Ureter (tissue), 1 donor: Measurements from ENCODE around the gene ARMC9. TPM values are rescaled to one million over a fixed set of nuclear protein-coding genes. Genes with fewer than 3 reads are reported as not detected.
A peak's percentile ranks its signal among the peaks of the same experiment; 100 is the strongest.
"Not testable (repeated sequence)": the region's sequence is repeated elsewhere in the genome, so short reads cannot be mapped to it uniquely, and the experiment has no call there.

Source experiments
- DNase-seq: peaks from one replicate; pipeline ENCODE4 v3.0.0-alpha.2; 2020; ENCODE audit warnings: low spot score
- total RNA-seq: library from RNA; stranded (reverse); gene quantifications from one replicate; pipeline ENCODE4 v1.2.4, GENCODE V29; 2023
- donor health status: DM: yes; HTN: yes; CAD: no.

The ARMC9 gene
- total RNA-seq, 1 donor from 2014 or later = 16.0 TPM

GRCh38 chr2:231397011-231397927 lies 198.8 kb downstream of the ARMC9 start:
- DNase-seq = no peak

DNA sequence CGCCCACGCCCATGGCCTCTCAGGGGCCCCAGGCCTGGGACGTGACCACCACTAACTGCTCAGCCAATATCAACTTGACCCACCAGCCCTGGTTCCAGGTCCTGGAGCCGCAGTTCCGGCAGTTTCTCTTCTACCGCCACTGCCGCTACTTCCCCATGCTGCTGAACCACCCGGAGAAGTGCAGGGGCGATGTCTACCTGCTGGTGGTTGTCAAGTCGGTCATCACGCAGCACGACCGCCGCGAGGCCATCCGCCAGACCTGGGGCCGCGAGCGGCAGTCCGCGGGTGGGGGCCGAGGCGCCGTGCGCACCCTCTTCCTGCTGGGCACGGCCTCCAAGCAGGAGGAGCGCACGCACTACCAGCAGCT lies 199.5 kb downstream of the ARMC9 start:
- DNase-seq = no peak

DNA sequence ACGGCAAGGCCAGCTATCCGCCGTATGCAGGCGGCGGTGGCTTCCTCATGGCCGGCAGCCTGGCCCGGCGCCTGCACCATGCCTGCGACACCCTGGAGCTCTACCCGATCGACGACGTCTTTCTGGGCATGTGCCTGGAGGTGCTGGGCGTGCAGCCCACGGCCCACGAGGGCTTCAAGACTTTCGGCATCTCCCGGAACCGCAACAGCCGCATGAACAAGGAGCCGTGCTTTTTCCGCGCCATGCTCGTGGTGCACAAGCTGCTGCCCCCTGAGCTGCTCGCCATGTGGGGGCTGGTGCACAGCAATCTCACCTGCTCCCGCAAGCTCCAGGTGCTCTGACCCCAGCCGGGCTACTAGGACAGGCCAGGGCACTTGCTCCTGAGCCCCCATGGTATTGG lies 200.2 kb downstream of the ARMC9 start:
- DNase-seq = no peak

DNA sequence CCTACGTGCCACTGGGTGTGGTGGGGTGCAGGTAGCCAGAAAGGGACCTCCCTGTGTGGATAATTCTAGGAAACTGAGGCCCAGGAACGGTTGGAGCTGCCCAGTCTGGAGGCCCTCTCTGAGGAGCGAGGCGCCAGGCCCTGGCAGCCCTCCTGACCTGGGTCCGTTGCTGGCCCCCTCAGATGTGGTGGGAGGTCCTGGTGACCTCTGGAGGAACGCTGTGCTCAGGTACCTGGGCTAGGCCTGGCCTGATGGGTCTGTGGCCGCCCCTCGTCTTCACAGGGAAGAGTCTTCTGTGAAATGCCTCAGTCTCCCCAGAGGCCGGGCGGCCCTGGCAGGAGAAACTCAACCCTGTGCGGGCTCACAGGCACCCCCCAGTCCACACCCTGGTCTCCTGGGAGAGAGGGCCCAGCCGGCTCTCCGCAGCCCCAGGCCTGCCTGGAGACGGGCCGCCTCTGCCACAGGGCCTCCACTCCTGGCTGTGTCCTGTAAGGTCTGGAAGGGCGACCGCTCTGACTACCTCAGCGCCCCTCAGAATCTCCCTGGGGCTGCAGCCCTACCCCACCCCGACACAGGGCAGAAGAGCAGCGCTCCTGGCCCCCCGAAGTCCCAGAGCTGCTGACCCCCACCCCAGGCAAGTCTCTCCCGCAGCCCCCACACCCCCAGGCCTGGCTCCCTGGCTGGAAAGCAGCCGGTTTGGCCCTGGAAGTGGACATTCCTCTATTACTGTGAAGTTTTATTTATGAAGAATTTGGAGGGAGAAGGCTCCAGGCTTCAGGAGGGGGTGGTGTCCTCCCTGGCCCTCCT lies 200.8 kb downstream of the ARMC9 start:
- no peak for DNase-seq

DNA sequence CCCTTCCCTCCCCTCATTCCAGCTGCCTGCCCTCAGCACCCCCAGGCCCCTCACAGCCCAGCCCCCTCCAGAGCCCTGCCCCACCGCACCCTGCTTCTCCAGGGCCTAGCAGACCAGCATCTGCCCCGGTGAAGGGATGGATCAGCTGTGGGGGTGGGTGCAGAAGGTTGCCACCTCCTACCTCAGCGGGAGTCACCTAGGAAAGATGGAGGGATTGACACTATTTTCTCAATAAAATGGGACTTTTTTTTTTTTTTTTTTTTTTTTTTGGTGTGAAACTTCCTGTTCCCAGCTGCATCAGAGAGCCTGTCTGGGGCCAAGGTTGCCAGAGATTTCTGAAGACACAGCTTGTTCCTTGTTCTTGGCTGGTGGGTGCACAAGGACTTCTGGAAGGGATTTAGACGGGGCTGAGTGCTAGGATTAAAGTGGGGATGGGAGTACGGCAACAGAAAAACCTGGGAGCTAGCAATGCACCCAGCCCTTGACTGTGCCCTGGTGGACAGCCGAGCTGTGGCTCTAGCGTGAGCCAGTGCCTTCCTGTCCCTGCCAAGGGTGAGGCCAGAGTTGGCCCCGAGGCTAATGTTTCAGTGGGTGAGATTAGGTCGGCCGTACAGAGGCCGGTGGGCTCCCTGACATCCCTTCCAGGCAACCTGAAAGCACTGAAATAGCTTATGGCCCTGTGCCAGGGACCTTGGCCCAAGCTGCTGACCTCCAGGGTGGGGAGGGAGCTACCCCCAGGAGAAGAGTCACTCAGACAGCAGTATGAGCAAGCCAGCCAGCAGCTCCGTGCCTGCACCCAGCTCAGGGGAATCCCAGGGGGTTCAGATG lies 201.6 kb downstream of the ARMC9 start:
- DNase-seq = no peak

- DNase-seq = not testable (repeated sequence)
Measured at GRCh38 chr2:231400681-231401080, 202.2 kb downstream of the ARMC9 start.

DNA sequence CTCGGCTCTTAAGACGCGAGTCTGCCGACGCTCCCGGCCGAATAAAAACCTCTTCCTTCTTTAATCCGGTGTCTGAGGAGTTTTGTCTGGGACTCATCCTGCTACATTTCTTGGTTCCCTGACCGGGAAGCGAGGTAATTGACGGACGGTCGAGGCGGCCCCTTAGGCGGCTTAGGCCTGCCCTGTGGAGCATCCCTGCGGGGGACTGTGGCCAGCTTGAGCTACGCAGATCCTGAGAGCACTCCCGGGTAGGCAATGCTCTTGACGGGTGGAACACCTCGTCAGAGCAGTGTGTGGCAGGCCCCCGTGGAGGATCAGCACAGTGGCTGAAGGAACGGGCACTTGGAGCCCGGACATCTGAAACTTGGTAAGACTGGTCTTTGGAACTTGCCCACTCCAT lies 202.7 kb downstream of the ARMC9 start:
- DNase-seq = not testable (repeated sequence)

DNA sequence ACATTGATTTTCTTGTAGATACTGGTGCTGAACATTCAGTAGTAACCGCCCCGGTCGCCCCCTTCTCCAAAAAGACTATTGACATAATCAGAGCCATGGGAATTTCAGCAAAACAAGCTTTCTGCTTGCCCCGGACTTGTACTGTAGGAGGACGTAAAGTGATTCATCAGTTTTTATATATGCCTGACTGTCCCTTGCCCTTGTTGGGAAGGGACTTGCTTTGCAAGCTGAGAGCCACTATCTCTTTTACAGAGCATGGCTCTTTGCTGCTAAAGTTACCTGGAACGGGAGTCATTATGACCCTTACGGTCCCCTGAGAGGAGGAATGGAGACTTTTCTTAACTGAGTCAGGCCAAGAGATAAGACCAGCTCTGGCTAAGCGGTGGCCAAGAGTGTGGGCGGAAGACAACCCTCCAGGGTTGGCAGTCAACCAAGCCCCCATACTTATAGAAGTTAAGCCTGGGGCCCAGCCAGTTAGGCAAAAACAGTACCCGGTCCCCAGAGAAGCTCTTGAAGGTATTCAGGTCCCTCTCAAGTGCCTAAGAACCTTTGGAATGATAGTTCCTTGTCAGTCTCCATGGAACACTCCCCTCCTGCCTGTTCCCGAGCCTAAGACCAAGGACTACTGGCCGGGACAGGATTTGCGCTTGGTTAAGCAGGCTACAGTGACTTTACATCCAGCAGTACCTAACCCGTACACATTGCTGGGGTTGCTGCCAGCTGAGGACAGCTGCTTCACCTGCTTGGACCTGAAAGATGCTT lies 205.2 kb downstream of the ARMC9 start:
- not testable (repeated sequence) for DNase-seq

DNA sequence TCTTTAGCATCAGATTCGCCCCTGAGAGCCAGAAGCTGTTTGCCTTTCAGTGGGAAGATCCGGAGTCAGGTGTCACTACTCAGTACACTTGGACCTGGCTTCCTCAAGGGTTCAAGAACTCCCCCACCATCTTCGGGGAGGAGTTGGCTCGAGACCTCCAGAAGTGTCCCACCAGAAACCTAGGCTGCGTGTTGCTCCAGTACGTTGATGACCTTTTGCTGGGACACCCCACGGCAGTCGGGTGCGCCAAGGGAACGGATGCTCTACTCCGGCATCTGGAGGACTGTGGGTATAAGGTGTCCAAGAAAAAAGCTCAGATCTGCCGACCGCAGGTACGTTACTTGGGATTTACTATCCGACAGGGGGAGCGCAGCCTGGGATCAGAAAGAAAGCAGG lies 205.8 kb downstream of the ARMC9 start:
- not testable (repeated sequence) for DNase-seq

DNA sequence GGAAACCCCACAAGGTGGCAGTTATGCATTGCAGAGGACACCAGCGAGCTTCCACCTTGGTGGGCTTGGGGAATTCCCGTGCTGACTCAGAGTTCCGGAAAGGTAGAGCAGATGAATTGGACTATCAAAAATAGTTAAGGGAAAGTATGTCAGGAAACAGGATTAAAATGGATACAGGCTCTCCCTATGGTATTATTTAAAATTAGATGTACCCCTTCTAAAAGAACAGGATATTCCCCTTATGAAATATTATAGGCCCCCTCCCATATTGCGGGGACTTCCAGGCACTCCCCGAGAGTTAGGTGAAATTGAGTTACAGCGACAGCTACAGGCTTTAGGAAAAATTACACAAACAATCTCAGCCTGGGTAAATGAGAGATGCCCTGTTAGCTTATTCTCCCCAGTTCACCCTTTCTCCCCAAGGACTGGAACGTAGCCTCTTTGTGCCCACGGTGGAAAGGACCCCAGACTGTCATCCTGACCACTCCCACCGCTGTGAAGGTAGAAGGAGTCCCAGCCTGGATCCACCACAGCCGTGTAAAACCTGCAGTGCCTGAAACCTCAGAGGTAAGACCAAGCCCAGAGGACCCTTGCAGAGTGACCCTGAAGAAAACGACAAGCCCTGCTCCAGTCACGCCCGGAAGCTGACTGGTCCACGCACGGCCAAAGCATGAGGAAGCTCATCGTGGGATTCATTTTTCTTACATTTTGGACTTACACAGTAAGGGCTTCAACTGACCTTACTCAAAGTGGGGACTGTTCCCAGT lies 207.4 kb downstream of the ARMC9 start:
- not testable (repeated sequence) for DNase-seq

- not testable (repeated sequence) for DNase-seq
Measured at GRCh38 chr2:231407686-231408085, 209.3 kb downstream of the ARMC9 start.

DNA sequence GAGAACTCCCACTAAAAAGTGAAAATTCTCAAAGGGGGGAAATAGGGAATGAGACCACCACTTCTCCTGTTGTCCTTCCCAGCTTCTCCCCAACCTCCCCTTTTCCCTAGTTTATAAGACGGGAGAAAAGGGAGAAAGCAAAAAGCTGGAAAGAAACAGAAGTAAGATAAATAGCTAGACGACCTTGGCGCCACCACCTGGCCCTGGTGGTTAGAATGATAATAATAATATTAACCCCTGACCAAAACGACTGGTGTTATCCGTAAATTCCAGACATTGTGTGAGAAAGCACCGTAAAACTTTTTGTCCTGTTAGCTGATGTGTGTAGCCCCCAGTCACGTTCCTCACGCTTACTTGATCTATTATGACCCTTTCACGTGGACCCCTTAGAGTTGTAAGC lies 209.9 kb downstream of the ARMC9 start:
- not testable (repeated sequence) for DNase-seq

GRCh38 chr2:231409776-231410175 lies 211.3 kb downstream of the ARMC9 start:
- DNase-seq = no peak

DNA sequence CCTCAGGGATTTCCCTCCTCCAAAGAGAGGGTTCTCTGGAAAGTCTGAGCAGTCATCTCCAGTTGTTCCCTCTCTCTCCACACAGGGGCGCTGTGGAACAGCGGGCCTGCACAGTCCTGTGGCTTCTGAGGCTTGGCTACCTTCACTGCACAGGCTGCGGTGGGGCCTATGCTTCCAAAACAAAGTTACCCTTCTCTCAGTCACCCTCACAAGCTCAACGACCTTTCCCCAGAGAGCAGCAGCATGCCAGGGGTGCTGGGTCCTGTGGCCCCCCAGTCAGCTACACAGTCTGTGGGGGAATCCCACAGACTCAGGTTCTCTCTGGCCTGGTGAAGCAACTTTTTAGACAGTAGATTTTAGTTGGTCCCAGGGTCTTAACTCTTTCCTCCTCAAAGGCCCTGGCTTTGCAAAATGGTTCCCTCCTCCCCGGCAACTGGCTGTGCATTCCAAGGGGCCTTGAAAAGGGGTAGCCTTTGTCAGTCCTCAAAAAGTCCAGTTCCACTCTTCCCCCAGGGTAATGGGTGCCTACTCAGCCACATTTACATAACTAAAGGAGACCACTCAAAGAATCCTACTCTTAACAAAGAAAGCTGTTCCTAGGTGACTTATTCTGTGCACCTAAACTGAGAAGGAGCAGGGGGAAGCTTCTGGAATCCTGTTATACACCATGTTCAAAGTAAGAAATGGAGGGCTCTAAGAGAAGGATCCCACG lies 212.0 kb downstream of the ARMC9 start:
- DNase-seq = no peak

DNA sequence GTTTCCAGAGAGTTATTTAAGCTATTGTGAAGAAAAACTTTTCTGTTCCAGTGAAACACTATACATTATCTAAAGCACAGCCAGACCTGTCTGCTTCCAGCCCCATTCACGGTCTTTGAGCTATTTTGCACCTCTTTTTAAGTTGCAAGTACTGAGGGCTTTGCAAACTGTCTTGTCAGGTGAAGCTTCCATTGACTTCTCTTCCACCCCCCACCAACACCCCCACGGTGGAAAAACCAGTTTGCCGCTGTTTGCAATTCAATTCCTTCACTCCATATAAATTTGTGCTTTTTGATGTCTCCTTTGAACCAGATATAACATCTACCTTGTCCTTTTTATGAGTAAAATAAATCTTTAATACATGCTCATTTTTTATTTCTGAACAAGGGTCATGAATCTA lies 212.8 kb downstream of the ARMC9 start:
- DNase-seq = no peak

DNA sequence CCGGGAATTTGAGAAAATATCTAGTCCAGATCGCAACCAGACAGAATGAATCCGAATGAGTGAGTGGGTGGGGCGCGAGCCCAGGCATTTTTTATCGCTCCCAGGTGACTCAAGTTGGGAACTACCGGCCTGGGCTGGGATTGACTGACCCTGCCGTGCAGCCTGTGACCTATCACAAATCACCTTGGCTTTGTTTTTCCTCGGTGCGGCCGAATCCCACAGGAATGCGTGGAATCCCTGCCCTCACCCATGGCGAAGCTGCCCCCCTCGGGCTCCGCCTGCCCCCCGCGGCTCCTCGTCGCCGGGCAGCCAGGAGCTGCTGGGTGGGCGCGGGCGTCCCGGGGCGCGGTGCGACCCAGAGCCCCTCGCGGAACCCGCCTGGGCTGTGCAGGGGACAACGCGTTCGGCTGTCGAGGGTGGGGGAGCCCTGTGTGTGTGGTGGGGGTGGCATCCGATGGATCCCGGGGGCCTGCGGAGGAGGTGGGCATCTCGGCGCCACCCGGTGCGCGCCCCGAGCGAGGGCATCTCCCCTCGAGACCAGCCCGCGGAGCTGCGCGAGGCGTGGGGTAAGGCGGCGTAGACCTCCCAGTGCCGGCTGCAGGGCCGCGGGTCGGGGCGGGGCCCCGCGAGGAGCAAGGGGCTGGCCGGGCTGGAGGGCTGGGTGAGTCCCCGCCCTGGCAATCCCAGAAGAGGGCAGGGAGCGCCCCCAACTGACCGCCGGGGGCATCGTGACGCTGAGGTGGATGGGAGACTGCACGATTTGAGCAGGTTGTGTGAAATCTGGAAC lies 213.6 kb downstream of the ARMC9 start:
- peak; percentile 86 for DNase-seq

DNA sequence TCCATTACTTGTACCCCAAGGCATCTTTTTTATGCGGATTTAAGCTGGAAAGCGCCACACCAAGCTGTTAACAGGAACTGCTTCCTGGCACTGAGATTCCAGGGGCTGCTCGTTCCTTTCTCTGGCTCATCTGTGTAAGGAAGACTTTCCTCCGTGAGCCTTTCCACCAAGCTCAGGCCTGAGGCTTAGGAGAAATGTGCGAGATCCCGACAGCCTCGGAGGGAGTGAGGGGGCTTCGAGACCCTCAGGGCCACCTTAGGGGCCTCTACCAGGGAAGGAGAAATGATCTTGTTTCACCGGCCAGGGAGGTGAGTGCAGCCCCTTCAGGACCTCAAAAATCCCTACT lies 214.2 kb downstream of the ARMC9 start:
- no peak for DNase-seq

GRCh38 chr2:231413456-231413855 lies 215.0 kb downstream of the ARMC9 start:
- DNase-seq = no peak

DNA sequence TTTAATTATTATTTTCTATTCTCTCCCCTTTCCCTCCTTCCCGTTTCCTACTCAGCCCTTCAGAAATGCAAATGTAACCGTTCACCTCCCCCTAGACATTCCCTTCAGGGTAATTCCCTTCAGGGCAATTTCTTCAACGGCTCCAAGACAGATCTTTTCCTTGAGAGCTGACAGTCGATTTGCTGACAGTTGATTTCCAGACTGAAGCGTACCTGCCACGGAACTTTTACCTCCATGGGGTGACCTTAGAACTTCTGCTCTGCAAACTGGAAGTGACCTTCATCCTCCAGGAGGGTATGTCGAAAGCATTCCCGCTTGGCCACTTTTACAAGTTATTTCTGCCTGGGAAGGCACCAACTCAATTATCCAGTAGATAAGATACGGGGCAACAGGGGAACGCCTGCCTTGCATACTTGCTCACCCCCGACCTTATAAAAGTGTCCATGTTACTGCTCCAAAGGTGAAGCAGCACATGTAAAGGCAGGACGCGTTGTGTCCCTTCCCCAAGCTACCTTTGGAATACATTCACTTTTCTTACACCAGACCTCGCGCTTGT lies 215.6 kb downstream of the ARMC9 start:
- no peak for DNase-seq
